HCT116 (cell line): ENCODE data around the gene ZDBF2. TPM values are rescaled to one million over a fixed set of nuclear protein-coding genes. Genes with fewer than 3 reads are reported as not detected.
A peak's percentile ranks its signal among the peaks of the same experiment; 100 is the strongest.

ENCODE experiments used
- ATAC-seq: fragments of 200-7000 bp; cut with Tn5 transposase; 2 replicates; pipeline ENCODE4 v1.9.1; 2020; ENCODE audit warnings: mild to moderate bottlenecking, moderate library complexity
- BruUV-seq: library from RNA; stranded (reverse); fragments of 400-500 nt; replicated peaks from 2 replicates; lab custom pipeline; 2021; lab: Mats Ljungman, UMichigan
- CTCF ChIA-PET: fragments of 300-600 bp; sonication (Branson Sonifier 250); formaldehyde crosslinking; loops from one replicate; lab custom pipeline; 2021; ENCODE audit warnings: antibody characterized with exemption; lab: Charles Lee
- POLR2A ChIA-PET: fragments of 300-600, 350-600 bp; sonication (Branson Sonifier 250); formaldehyde crosslinking; loops from one replicate; lab custom pipeline; 2021; ENCODE audit warnings: antibody characterized with exemption; lab: Charles Lee
- RAD21 ChIA-PET, 2 experiments: fragments of 300-600 bp; sonication (Branson Sonifier 250); formaldehyde crosslinking; loops; one replicate each; lab custom pipeline; 2023; ENCODE audit warnings: low total read pairs in 2 of 2; ENCODE audit not compliant: uncharacterized antibody in 2 of 2, unreplicated experiment in 2 of 2, low non-redundant PET in 1 of 2; lab: Charles Lee
- DNase-seq: peaks from one replicate; pipeline ENCODE4 v3.0.0-alpha.2; 2010; ENCODE audit warnings: low read depth, low spot score
- H2AFZ ChIP-seq: fragments of 200-600 bp; shearing (Covaris generic), sonication (generic); 2 replicates; pipeline ENCODE4 v1.6.1; 2017; ENCODE audit warnings: low read depth, mixed run types, mixed read lengths, antibody characterized with exemption, low read length; ENCODE audit not compliant: poor library complexity, severe bottlenecking
- H3K27ac ChIP-seq: 2 replicates; pipeline ENCODE4 v1.5.1; 2012; ENCODE audit warnings: low read depth, low read length
- H3K27me3 ChIP-seq: fragments of 200-600 bp; sonication (generic); 2 replicates; pipeline ENCODE4 v1.6.1; 2016; ENCODE audit warnings: mixed run types, low read length, mixed read lengths; ENCODE audit not compliant: insufficient read depth
- H3K36me3 ChIP-seq, 2 experiments: fragments of 200-500 bp in 1 of 2; fragments of 200-600 bp in 1 of 2; sonication (Bioruptor generic) in 1 of 2; sonication (generic) in 1 of 2; 2 replicates each; pipeline versions ENCODE4 v1.5.1 to v1.6.1; 2014 to 2016; ENCODE audit warnings: low read length in 2 of 2, inconsistent platforms in 1 of 2, mixed read lengths in 1 of 2, mixed run types in 1 of 2; ENCODE audit not compliant: insufficient read depth in 2 of 2, control insufficient read depth in 1 of 2
- H3K4me1 ChIP-seq, 2 experiments: fragments of 200-600 bp in 1 of 2; sonication (generic) in 1 of 2; 2 replicates each; pipeline versions ENCODE4 v1.5.1 to v1.6.1; 2012 to 2017; ENCODE audit warnings: low read length in 2 of 2, inconsistent platforms in 1 of 2, mild to moderate bottlenecking in 1 of 2, mixed read lengths in 1 of 2, mixed run types in 1 of 2, moderate library complexity in 1 of 2; ENCODE audit not compliant: insufficient read depth in 2 of 2, control insufficient read depth in 1 of 2
- H3K4me2 ChIP-seq: fragments of 200-600 bp; sonication (generic); 2 replicates; pipeline ENCODE4 v1.6.1; 2017; ENCODE audit warnings: mixed run types, low read length, mixed read lengths
- H3K4me3 ChIP-seq, 2 experiments: fragments of 200-600 bp in 1 of 2; sonication (generic) in 1 of 2; replicated peaks in 1 of 2; 2 replicates each; pipeline ENCODE4 v1.5.1; 2011 to 2016; ENCODE audit warnings: low read length in 2 of 2, control low read depth in 1 of 2, low read depth in 1 of 2, mild to moderate bottlenecking in 1 of 2, mixed read lengths in 1 of 2, mixed run types in 1 of 2
- H3K79me2 ChIP-seq: fragments of 200-600 bp; sonication (generic); 2 replicates; pipeline ENCODE4 v1.6.1; 2017; ENCODE audit warnings: mild to moderate bottlenecking, mixed run types, low read length, moderate library complexity, mixed read lengths; ENCODE audit not compliant: insufficient read depth
- H3K9ac ChIP-seq: fragments of 200-600 bp; sonication (generic); 2 replicates; pipeline ENCODE4 v1.6.1; 2016; ENCODE audit warnings: low read length, mixed read lengths
- H3K9me2 ChIP-seq: fragments of 200-600 bp; sonication (generic), shearing (Covaris generic); 2 replicates; pipeline ENCODE4 v1.6.1; 2017; ENCODE audit warnings: mixed run types, mild to moderate bottlenecking, moderate library complexity; ENCODE audit not compliant: insufficient read depth
- H3K9me3 ChIP-seq, 2 experiments: fragments of 200-500 bp in 1 of 2; fragments of 200-600 bp in 1 of 2; sonication (Bioruptor generic) in 1 of 2; sonication (generic) in 1 of 2; 2 replicates each; pipeline ENCODE4 v1.6.1; 2014 to 2017; ENCODE audit warnings: low read length in 2 of 2, mixed read lengths in 2 of 2, inconsistent platforms in 1 of 2, low read depth in 1 of 2, mild to moderate bottlenecking in 1 of 2, mixed run types in 1 of 2, moderate library complexity in 1 of 2; ENCODE audit not compliant: control insufficient read depth in 1 of 2, insufficient read depth in 1 of 2
- H4K20me1 ChIP-seq: fragments of 200-600 bp; sonication (generic), shearing (Covaris generic); 2 replicates; pipeline ENCODE4 v1.6.1; 2017; ENCODE audit warnings: mixed run types, mild to moderate bottlenecking, moderate library complexity; ENCODE audit not compliant: insufficient read depth
- ATF3 ChIP-seq: IDR thresholded peaks from 2 replicates; pipeline ENCODE4 v1.6.1; 2012
- CBX3 ChIP-seq: IDR thresholded peaks from 2 replicates; pipeline ENCODE4 v1.6.1; 2012; ENCODE audit warnings: low read depth
- CEBPB ChIP-seq: IDR thresholded peaks from 2 replicates; pipeline ENCODE4 v1.6.1; 2012; ENCODE audit warnings: low read depth
- ELF1 ChIP-seq: IDR thresholded peaks from 2 replicates; pipeline ENCODE4 v1.6.1; 2012; ENCODE audit warnings: low read depth, borderline replicate concordance
- EZH2 ChIP-seq: fragments of 200-600 bp; sonication (generic); IDR thresholded peaks from 2 replicates; pipeline ENCODE4 v1.6.1; 2017; ENCODE audit warnings: antibody characterized with exemption, mixed run types
- EZH2phosphoT487 ChIP-seq: fragments of 200-600 bp; IDR thresholded peaks from 2 replicates; pipeline ENCODE4 v1.6.1; 2018; ENCODE audit warnings: antibody characterized with exemption, borderline replicate concordance
- JUND ChIP-seq: IDR thresholded peaks from 2 replicates; pipeline ENCODE4 v1.6.1; 2012
- MAX ChIP-seq: IDR thresholded peaks from 2 replicates; pipeline ENCODE4 v1.6.1; 2012
- POLR2A ChIP-seq: IDR thresholded peaks from 2 replicates; pipeline ENCODE4 v1.7.0; 2011; ENCODE audit warnings: borderline replicate concordance; ENCODE audit not compliant: insufficient read depth, insufficient read length; ENCODE audit errors: extremely low read depth
- RAD21 ChIP-seq: IDR thresholded peaks from 2 replicates; pipeline ENCODE4 v1.6.1; 2012; ENCODE audit warnings: low read depth, mild to moderate bottlenecking
- REST ChIP-seq: IDR thresholded peaks from 2 replicates; pipeline ENCODE4 v1.6.1; 2012; ENCODE audit warnings: low read depth
- SIN3A ChIP-seq: IDR thresholded peaks from 2 replicates; pipeline ENCODE4 v1.6.1; 2012; ENCODE audit warnings: low read depth
- SP1 ChIP-seq: IDR thresholded peaks from 2 replicates; pipeline ENCODE4 v1.6.1; 2012; ENCODE audit warnings: low read depth
- SRF ChIP-seq: IDR thresholded peaks from 2 replicates; pipeline ENCODE4 v1.6.1; 2012; ENCODE audit warnings: low read depth
- YY1 ChIP-seq: IDR thresholded peaks from 2 replicates; pipeline ENCODE4 v1.6.1; 2011; ENCODE audit warnings: low read length, low read depth, moderate library complexity, mild to moderate bottlenecking; ENCODE audit not compliant: insufficient replicate concordance; ENCODE audit errors: extremely low read depth
- ZBTB33 ChIP-seq: IDR thresholded peaks from 2 replicates; pipeline ENCODE4 v1.6.1; 2011; ENCODE audit warnings: mild to moderate bottlenecking, low read length, moderate library complexity; ENCODE audit not compliant: insufficient replicate concordance; ENCODE audit errors: extremely low read depth
- ZNF274 ChIP-seq: fragments of 200-500 bp; sonication (Bioruptor generic); IDR thresholded peaks from 2 replicates; pipeline ENCODE4 v1.6.1; 2014; ENCODE audit warnings: mild to moderate bottlenecking, low read depth, low read length, inconsistent platforms
- intact Hi-C: fragments of 100-400 bp; cut with micrococcal nuclease; formaldehyde crosslinking; loops from 2 replicates; pipeline ENCODE4 v1.10.0; 2022
- total RNA-seq: library from RNA; stranded (reverse); gene quantifications from one replicate; pipeline ENCODE4 v1.2.1, GENCODE V29; 2021; ENCODE audit not compliant: unreplicated experiment

Gene ZDBF2
- total RNA-seq, 1 experiment from 2014 or later, result 9.2 TPM

- no peak for TF ChIP-seq ZBTB33
- no peak for TF ChIP-seq RAD21
- TF ChIP-seq CEBPB, result no peak
- TF ChIP-seq EZH2, result no peak
- TF ChIP-seq ZNF274, result no peak
- no peak for TF ChIP-seq CBX3
- TF ChIP-seq JUND, result no peak
- no peak for TF ChIP-seq SRF
- TF ChIP-seq, all 23 proteins: peak for 4
Measured at GRCh38 chr2:206274434-206275311, at the start of gene ZDBF2 (continued).

GRCh38 chr2:206225435-206226232, 48.8 kb upstream of the ZDBF2 start:
- intact Hi-C loops, result no loop called here
- ChIA-PET POLR2A (no interaction called here), RAD21 (no interaction called here)
- TF ChIP-seq EZH2phosphoT487 (no peak), RAD21 (no peak), YY1 (no peak), ATF3 (no peak), EZH2 (no peak), SP1 (no peak), SIN3A (no peak), POLR2A (no peak), CBX3 (no peak), ELF1 (no peak), MAX (no peak), JUND (no peak), REST (no peak), ZNF274 (no peak)

More at GRCh38 chr2:206225435-206226232, 48.8 kb upstream of the ZDBF2 start:
- H2AFZ ChIP-seq, result peak overlapping the region; percentile 16
- H3K9me3 ChIP-seq, result no peaks in the 10 kb centered on the region
- H3K4me1 ChIP-seq, result peaks cover 6 to 13% of the 10 kb centered on the region in 2 experiments; a peak in 3 of 4 replicates
- no peaks in the 10 kb centered on the region for H3K9me2 ChIP-seq
- ATAC-seq (no peak), DNase-seq (no peak)
- no peaks in the 10 kb centered on the region for H3K36me3 ChIP-seq
- CTCF ChIA-PET, result no interaction called here
- H3K79me2 ChIP-seq, result no peaks in the 10 kb centered on the region
- H3K27me3 ChIP-seq, result no peaks in the 10 kb centered on the region
- H3K27ac ChIP-seq, result no peak overlapping the region
- no peaks in the 10 kb centered on the region for H4K20me1 ChIP-seq
- no peak overlapping the region for H3K4me2 ChIP-seq
- BruUV-seq, result no TSS peak
- H3K9ac ChIP-seq, result no peak overlapping the region
- no peak overlapping the region for H3K4me3 ChIP-seq
